Measurements from ENCODE around the gene RHPN2. TPM values are rescaled to one million over a fixed set of nuclear protein-coding genes. Genes with fewer than 3 reads are reported as not detected.
"Not testable (repeated sequence)": the region's sequence is repeated elsewhere in the genome, so short reads cannot be mapped to it uniquely, and the experiment has no call there.

RHPN2 gene
- total RNA-seq, 1 donor = under 0.01 TPM

DNA sequence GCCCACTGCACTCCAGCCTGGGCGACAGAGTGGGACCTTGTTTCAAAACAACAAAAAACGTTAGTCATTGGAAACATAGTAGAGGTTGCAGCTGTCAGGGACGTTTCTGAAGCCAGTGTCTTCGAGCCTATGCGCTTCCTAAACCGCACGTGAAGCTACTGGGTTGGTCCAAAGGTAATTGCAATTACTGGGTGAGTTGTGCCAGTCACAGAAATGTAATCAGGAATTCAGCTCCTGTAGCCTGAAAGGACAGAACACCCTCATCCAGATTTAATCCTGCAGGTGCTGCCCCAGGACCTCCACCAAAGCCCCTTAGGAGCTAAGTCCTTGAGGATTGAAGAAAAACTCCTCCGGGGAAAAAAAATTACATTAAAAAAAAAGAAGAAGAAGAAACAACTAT, 2.4 kb upstream of the RHPN2 start:
- DNase-seq (ENCODE audit: low read depth in 2 of 3, low spot score in 2 of 3) = no peak

DNA sequence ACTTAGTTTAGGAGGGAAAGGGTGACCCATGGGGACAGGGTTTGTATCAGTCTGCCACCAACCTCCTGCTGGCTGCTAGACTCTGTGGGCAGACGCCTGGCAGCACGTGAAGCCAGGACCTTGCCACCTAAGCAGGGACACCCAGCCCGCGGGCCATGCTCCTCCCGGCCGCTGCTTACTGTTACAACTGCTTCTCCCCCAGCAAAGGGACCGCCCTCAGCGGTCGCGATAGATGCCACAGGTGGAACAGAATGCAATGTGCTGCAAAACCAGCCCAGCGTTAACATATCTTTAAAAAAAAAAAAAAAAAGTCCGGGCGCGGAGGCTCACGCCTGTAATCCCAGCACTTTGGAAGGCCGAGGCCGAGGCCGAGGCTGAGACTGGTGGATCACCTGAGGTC, 1.9 kb upstream of the RHPN2 start:
- no peak for DNase-seq (ENCODE audit: low read depth in 2 of 3, low spot score in 2 of 3)

DNA sequence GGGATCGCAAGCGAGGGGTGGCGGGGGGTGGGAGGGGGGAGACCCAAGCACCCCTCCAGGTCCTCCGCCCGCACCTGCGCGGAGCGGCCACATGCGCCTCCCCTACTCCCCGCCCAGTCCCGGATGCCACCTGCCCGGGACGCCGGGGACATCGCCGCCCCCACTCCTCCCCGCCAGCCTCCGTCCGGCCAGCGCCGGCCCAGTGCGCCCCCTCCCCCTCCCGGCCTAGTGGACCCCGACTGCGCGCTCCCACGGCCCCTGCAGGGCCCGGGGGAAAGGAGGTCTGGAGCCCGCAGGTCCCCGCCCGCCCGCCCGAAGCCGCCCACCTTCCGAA, 263 bp downstream of the RHPN2 start:
- DNase-seq (ENCODE audit: low read depth in 2 of 3, low spot score in 2 of 3) = no peak

DNA sequence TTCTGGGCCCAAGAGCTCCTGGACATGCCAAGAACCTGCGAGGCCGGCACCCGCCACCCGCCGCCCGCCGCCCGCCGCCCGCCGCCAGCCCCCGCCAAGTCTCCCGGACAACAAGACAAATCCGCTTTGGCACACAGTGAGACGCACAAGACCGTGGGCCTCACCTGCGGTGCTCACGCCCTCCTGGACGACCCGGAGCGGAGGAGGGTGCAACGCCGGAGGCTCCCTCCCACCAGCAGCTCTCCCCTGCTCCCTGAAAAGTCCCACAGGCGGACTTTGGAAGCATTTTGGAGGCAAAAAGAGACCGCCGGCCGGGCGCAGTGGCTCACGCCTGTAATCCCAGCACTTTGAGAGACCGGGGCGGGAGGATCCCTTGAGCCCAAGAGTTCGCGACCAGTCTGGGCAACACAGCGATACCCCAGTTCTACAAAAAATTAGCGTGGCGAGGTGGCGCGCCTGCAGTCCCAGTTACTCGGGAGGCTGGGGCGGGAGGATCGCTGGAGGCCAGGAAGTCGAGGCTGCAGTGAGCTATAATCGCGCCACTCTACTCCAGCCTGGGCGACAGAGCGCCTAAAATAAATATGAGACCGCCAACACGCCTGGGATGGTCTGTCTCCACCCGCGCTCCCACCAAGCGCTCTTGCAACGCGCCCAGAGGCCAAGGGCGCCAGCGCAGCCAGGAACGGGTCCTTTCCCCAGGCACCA, 783 bp downstream of the RHPN2 start:
- DNase-seq (ENCODE audit: low read depth in 2 of 3, low spot score in 2 of 3) = peak in 1 of 3 donors; percentile 9

GRCh38 chr19:33063356-33063752, 1.3 kb downstream of the RHPN2 start:
- DNase-seq (ENCODE audit: low read depth in 2 of 3, low spot score in 2 of 3) = peak in 1 of 3 donors; percentile 17

GRCh38 chr19:33062902-33063301, 1.8 kb downstream of the RHPN2 start:
- no peak for DNase-seq (ENCODE audit: low read depth in 2 of 3, low spot score in 2 of 3)

- no peak for DNase-seq (ENCODE audit: low read depth in 2 of 3, low spot score in 2 of 3)
These were observed 4.1 kb downstream of the RHPN2 start for GRCh38 chr19:33060586-33060985.

- DNase-seq (ENCODE audit: low read depth in 2 of 3, low spot score in 2 of 3) = no peak
These were observed 9.0 kb downstream of the RHPN2 start for GRCh38 chr19:33055718-33056117.

GRCh38 chr19:33054623-33055022, 10.1 kb downstream of the RHPN2 start:
- DNase-seq (ENCODE audit: low read depth in 2 of 3, low spot score in 2 of 3) = no peak

GRCh38 chr19:33052352-33052972, 12.2 kb downstream of the RHPN2 start:
- no peak for DNase-seq (ENCODE audit: low read depth in 2 of 3, low spot score in 2 of 3)

GRCh38 chr19:33050110-33050509, 14.6 kb downstream of the RHPN2 start:
- DNase-seq (ENCODE audit: low read depth in 2 of 3, low spot score in 2 of 3) = no peak

DNA sequence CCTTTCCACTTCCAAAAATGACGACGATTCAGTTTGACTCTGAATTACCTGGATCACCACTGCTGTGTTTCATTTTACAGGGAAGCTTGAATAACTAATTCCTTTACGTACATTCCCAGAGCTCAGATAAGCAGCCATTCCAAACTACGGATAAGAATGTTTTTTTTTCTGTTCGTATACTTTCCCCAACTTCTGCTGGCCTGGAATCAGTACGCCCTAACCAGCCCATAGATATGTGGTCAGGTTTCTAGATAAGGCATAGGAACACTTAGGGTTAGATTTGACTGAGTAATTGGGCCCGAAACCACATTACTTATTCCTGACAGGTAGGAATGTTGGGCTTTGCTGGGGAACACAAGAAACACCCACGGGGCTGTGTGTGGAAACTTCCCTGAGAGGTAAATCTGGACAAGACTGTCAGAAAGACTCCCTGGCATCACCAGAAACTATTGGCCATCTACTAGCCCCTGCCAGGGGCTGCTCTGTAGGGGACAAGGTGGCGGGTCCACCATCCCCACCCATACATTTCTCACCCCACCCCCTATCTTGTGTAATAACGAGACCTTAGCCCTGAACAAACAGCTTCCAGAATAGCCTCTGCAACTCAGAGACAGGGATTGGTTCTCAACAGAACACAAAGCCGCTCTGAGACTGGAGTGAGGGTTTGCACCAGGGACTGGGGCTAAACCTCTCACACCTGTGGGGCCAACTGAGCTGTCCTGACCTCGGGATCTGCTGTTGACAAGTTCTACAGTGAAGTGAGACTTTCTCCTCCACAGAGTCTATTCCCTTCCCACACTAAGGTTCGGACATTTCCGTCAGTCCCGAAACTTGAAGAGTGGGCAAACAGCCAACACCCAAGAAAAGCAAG, 15.6 kb downstream of the RHPN2 start:
- no peak for DNase-seq (ENCODE audit: low read depth in 2 of 3, low spot score in 2 of 3)

GRCh38 chr19:33047422-33047821, 17.3 kb downstream of the RHPN2 start:
- no peak for DNase-seq (ENCODE audit: low read depth in 2 of 3, low spot score in 2 of 3)

- not testable (repeated sequence) for DNase-seq (ENCODE audit: low read depth in 2 of 3, low spot score in 2 of 3)
These were observed 22.9 kb downstream of the RHPN2 start for GRCh38 chr19:33041828-33042160.

GRCh38 chr19:33040994-33041827, 23.5 kb downstream of the RHPN2 start:
- no peak for DNase-seq (ENCODE audit: low read depth in 2 of 3, low spot score in 2 of 3)

GRCh38 chr19:33039815-33040214, 24.9 kb downstream of the RHPN2 start:
- DNase-seq (ENCODE audit: low read depth in 2 of 3, low spot score in 2 of 3) = no peak

DNA sequence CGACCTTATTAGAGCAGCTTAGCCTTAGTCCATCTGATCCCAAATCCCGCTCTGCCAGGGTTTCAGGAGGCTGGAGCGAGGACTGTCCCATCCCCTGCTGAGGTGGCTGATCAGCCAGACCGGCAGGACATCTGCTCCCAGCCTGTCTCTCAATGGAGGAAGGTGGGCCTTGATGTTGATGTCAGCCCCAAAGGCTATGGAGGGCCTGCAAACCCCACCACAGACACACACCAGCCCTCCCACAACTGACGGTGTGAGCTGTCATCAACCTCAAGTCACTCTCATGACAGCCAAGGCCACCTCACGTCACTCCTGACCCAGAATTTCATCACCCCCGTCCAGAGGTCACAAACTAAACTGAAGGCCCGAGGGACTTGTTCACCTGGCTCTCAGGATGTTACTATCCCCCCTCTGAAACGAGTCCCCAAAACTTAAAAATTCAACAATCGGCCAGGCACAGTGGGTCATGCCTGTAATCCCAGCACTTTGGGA, 25.5 kb downstream of the RHPN2 start:
- no peak for DNase-seq (ENCODE audit: low read depth in 2 of 3, low spot score in 2 of 3)

DNA sequence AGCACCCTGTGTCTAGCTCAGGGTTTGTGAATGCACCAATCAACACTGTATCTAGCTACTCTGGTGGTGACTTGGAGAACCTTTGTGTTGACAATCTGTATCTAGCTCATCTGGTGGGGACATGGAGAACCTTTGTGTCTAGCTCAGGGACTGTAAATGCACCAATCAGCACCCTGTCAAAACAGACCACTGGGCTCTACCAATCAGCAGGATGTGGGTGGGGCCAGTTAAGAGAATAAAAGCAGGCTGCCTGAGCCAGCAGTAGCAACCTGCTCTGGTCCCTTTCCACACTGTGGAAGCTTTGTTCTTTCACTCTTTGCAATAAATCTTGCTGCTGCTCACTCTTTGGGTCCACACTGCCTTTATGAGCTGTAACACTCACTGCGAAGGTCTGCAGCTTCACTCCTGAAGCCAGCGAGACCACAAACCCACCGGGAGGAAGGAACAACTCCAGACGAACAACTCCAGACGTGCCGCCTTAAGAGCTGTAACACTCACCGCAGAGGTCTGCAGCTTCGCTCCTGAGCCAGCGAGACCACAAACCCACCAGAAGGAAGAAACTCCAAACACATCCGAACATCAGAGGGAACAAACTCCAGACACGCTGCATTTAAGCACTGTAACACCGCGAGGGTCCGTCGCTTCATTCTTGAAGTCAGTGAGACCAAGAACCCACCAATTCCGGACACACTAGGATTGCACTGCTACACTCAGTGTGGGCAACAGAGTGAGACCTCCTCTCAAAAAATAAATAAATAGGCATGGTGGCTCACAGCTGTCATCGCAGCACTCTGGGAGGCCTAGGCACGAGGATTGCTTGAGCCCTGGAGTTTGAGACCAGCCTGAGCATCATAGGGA, 27.3 kb downstream of the RHPN2 start:
- DNase-seq (ENCODE audit: low read depth in 2 of 3, low spot score in 2 of 3) = peak in 2 of 3 donors; percentile 24 to 58

GRCh38 chr19:33036370-33037167, 28.1 kb downstream of the RHPN2 start:
- not testable (repeated sequence) for DNase-seq (ENCODE audit: low read depth in 2 of 3, low spot score in 2 of 3)

Measured in hematopoietic multipotent progenitor cell (in vitro differentiated cells).